ENCODE data around the gene PCED1B.
"Not testable (repeated sequence)": the region's sequence is repeated elsewhere in the genome, so short reads cannot be mapped to it uniquely, and the experiment has no call there.

PCED1B gene

DNA sequence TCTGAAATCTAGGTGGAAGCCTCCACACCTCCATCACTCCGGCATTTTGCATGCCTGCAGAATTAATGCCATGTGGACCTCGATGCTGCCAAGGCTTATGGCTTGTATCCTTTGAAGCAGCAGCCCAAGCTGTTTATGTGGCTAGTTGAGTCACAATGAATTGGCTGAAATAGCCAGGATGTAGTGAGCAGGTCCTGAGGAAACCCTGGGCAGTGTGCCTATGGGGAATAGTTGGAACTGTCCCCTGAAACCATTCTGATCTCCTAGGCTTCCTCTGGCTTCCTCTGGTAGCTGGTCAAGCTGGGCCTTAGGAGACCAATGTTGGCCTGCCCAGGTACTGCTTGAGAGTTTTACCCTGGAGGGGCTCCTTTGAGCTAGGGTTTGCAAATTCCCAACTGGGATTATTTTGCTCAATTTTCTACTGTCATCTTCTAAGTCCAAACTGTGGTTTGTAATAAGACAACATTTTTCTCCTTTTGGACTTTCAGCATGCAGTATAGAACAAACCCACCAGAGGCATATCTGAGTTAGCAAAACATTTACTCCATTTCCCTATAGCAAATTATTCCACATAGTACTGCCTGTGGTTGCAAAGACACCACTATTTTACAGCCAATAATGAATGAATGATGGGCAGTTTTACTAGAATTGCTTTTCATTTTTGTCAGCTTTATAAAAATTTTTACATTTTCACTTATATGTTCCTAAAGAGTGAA, 85.5 kb downstream of the PCED1B start:
- peak; percentile 36 for DNase-seq (ENCODE audit: low read depth)

DNA sequence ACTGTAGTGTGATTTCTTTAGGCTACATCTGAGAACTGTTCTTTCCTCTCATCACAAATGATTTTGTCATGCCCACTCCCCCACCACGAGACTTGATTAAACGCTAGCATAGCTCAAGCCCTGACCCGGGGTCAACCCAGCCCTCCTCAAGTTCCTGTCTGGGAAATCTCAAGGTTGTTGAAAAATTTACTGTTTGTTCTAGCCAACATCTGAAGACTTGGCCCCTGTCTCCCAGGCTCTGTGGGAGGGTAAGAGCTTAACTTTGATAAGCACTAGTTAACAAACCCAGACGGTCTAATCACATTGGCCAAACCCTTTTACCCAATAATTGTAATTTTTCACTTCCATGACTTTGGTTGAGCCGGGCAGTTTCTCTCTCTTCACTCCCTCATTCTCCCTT, 86.5 kb downstream of the PCED1B start:
- no peak for DNase-seq (ENCODE audit: low read depth)

DNA sequence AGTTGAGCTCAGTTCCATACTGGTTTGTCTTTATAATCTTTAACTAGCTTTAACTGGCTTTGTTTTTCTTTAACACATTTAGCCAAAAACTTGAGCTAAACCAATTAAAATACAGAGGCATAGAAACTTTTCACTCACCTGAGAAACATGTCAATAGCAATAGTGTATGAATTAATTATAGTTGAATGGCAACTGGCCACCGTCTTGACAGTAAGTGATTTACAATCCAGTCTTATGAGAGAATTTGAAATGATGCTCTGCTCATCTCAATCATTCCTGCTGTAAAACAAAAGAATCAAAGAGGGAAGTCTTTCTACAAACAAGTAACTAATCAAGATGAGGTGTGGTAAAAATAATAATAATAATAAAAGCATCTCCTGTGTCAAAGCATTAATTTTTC, 86.9 kb downstream of the PCED1B start:
- DNase-seq (ENCODE audit: low read depth): no peak

DNA sequence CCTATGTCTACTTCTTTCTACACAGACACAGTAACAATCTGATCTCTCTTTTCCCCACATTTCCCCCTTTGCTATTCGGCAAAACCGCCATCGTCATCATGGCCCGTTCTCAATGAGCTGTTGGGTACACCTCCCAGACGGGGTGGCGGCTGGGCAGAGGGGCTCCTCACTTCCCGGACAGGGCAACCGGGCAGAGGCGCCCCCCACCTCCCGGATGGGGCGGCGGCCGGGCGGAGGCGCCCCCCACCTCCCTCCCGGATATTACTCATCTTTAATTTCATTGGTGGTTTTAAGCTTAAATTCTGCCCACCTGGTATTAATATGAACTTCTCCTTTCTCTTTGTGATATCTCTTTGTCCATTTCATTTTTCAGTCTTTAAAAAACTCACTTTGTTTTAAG, 90.9 kb downstream of the PCED1B start:
- DNase-seq (ENCODE audit: low read depth): not testable (repeated sequence)

DNA sequence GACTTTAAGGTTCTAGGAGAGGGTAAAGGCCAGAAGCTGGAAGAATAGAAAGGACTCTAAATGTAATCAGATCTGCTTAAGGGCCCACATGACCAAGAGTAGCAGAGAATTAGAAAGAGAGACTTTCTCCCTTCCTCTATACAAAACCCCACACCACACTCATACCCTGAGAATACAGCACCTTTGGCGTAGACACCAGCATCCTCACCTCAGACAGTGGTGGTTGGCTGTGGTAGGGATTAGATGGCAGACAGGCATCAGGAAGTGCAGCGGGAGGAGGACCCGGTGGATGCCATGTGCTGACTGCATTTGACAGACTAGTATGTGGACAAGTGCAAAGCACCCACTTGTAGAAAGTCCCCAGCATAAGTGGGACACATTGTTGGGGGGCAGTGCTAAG, 98.6 kb downstream of the PCED1B start:
- DNase-seq (ENCODE audit: low read depth): no peak

DNA sequence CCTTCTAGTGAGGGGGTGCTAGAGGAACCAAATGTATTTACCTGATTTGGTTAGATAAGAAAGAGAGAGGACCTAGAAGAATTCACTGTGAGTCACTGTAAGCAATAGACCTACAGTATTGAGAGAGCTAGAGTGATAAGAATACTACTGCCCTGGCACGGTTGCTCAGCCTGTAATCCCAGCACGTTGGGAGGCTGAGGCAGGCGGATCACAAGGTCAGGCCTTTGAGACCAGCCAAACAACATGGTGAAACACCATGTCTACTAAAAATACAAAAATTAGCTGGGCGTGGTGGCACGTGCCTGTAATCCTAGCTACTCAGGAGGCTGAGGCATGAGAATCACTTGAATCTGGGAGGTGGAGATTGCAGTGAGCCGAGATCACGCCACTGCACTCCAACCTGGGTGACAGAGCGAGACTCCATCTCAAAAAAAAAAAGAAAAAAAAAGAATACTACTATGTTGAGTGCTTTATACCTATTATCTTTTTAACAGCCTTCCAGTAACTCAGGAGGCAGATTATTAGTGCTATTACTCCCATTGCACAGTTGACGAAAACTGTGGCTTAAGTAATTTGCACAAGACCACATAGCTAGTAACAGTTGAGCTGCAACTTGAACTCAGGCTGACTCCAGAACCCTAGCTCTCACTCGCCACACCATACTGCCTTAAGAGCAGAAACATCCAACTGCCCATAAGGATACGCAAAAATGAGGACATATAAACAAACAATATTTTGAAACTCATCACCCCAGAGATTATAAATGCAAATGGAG, 102.9 kb downstream of the PCED1B start:
- DNase-seq (ENCODE audit: low read depth): not testable (repeated sequence)

DNA sequence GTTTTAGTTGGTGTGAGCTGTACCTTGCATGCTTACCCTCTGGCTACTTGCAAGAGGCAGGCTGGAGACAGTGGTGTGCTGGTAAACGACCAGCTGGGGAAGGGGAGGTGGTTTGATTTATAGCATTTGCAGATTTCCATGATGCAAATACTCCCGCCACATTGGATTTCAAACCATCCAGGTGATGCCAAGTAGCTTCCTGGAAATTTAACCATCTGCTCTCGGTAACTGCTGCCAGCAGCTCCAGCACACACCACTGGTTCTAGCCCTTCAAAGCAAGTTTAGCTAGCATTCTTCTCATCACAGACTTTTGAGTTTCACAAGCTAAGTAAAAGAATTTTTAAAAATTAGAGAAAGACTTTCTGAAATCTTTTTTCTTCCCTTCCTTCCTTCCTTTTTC, 104.8 kb downstream of the PCED1B start:
- no peak for DNase-seq (ENCODE audit: low read depth)

DNA sequence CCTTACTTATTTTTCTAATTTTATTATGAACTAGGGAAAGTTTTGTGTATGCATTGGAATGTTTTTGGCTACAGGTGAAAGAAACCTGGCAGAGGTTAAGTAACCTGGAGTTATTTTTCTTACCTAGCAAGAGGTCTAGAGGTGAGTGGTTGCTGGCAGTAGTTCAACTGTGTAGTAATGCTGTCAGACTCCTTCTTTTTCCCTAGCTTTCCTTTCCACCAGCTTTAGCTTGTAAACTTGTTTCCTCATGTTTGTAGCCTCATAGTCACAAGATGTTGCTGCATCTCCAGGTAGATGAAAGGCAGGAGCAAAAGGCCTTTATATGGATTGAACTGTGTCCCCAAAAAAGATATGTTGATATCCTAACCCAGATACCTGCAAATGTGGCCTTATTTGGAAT, 105.4 kb downstream of the PCED1B start:
- DNase-seq (ENCODE audit: low read depth): no peak

DNA sequence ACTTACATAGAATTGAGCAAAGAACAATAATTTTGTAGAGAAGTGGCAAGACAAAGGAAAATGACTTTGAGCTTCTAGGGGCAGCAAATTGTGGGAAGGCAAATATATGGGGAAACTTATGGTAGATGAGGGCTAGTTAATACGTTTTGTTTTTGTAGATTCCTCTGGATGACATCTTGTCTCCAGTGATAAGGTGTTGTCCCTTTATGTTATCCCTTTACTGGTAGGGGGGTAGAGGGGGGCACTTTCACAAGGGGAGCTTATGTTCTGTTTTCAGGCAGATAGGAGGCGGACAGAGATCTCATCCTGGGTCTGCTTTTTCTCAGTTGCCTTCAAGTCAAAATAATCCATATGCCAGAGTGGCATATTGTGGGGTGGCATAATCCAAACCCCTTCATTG, 106.8 kb downstream of the PCED1B start:
- no peak for DNase-seq (ENCODE audit: low read depth)

DNA sequence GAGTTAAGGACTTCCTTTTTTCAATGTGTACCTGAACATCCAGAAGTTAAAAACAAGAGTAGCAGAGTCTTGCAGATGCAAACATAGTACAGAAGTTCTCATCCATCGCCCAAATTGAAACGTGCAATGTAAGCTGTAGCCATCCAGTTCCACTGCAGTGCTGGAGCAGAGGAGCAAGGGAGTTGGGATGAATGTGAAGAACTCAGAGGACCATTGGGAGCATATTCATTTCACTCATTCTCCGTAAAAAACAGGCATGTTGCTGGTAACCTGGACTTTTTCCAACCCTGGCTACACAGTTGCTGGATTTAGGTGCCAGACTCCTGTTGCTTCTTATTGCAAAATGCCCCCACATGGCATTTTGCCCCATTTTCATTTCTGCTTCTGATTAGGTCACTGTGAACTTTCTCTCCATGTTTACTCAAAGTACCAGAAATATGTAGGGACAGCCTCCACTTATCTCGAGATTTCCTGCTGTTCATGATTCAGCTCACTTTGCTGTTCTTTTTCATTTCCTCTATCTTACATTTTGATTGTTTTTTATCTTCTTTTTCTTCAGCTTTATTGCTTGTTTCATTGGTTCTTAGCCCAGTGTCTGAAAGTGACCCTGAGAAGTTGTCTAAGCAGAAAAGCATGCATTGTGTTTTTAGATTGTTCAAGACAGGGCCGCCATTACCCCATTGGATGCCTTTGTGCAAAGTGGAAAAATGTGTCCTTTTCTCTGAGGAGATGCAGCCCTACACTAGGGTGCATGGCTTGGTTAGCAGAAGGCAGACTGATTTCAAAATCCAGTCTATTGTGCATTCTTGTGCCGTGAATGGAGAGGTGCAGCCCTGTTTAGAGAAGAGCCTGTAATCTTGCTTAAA, 109.4 kb downstream of the PCED1B start:
- peak; percentile 57 for DNase-seq (ENCODE audit: low read depth)

DNA sequence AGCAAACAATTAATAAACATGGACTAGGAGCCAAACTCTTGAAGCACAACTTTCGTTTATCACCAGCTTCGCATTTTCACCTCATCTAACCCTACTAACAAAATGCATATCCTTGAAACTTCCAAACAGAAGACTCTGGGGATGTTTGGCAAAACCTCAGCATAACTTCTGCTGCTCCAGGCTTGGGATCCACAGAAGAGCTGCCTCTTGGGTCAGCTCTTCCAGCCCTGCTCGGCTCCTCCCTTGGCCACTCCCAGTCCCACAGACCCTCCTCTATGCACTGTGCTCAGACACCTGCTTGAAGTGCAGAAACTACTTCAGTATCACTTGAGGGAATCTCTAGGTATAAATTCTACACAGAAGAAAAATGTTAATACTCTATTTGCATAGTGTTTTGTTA, 110.3 kb downstream of the PCED1B start:
- no peak for DNase-seq (ENCODE audit: low read depth)

DNA sequence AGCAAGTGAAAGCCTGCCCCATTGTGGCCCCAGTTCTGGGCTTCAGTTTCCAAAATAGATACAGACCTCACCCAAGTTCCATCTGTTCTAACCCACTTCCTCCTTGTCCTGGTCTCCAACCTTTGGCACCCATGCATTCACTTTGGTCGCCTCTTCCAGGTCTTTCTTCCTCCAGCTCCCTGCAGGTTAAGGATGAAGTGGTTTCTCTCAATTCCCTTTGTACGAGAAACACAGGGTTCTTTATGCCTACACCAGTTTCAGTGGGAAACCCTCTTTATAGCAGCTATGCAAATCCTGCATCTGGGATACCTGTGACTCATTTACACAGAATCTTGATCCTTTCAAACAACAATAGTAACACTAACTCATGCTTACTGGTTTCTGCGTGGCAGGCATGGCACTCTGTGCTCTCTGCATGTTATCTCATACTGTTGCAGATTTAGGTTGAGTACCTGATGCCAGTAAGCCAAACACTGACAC, 110.9 kb downstream of the PCED1B start:
- no peak for DNase-seq (ENCODE audit: low read depth)

DNA sequence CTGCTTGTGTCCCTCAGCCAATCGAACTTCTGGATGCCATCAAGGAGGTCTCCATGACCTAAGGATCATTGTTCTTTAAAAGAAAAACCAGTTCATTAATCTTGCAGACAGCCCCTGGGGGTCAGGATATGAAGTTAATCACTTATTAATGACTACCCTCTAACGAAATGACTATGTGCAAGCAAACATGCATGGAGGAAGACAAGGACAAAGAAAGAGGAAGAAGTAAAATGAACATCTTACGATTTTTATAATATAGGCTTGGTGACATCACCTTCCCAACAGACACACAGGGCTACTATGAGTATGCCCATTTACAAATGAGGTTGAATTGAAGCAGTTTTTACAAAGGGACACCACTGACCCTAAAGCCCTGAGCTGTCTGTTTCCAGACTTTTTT, 111.5 kb downstream of the PCED1B start:
- no peak for DNase-seq (ENCODE audit: low read depth)

DNA sequence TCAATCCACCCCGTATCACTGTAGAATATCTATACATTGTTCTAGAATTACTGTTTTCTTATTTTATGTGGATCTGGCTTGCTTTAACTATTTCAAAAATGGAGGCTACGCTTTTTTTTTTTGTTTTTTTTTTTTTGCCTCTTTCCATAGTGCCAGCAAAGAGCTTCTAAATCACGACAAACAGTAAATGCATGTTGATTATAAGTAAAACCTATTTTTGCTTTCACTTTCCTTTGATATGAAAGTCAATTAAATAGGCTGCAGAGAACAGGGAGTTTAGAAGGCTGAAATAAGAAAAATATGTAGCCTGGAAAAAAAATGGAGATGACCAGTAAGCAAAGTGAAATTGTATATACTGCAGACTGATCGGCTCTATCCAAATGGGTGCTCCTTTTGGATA, 112.6 kb downstream of the PCED1B start:
- DNase-seq (ENCODE audit: low read depth): no peak

DNA sequence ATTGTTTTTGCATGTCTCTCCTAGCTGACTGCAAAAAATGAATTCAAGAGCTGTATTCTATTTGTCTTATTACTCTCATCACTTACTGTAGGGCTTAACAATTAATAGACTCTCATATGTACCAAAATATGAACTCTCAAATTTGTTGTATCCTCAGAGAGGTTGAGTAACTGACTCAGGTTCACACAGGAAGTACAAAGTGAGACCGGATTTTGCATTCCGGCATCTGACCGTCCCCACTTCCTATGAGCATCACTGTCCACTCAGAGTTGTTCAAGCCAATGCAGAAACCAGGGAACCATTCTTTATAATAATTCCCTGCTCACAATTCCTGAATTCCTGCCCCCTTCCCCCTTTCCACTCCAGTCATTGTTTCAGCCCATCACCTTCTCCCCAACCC, 113.6 kb downstream of the PCED1B start:
- DNase-seq (ENCODE audit: low read depth): no peak

DNA sequence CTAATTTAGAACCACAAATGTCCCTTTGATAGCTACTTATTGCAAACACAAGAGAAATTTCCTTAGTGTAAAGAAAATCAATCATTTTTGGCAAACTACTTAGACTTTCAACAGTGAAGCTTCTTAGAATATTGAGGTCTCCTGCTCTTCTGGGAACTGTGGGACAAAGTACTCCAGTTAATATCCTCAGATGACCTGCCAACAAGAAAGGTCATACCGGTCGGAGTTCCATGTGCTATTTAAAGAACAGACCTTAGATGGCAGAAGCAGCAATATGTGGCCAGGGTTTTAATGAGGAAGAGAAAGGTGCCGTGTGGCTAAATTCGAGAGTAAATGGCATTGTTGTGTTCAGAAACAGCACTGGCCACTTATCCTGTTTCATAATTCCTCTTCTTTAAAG, 115.1 kb downstream of the PCED1B start:
- no peak for DNase-seq (ENCODE audit: low read depth)

DNA sequence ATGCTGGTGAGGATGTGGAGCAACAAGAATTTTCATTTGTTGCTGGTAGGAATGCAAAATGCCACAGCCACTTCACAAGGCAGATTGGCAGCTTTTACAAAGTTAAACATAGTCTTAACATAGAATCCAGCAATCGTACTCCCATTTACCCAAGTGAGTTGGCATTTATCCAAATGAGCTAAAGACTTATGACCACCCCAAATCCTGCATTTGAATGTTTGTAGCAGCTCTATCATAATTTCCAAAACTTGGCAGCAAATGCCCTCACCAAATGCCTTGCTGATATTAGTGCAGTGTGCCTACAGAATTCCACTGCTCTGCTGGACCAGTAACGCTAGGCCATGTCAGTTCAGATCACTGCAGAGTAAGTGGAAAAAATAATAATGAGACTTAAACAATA, 121.0 kb downstream of the PCED1B start:
- DNase-seq (ENCODE audit: low read depth): no peak

DNA sequence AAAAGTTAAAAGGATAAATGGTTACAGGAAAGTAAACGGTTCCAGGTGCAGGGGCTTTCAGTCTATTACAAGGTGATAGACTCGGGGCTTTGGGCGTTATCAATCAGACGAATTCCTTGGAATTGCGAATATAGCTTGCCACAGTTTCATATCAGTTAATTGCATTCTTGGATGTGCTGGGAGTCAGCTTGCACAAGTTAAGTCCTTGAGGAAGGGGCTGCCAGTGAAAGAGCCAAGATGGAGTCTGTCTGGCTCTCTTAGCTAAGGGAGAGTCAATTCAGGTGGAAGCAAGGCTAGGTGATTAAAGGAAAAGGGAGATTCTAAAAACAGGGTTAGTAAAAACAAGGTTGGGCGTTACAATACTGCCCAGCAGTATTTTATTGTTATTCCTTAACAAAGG, 121.8 kb downstream of the PCED1B start:
- not testable (repeated sequence) for DNase-seq (ENCODE audit: low read depth)

DNA sequence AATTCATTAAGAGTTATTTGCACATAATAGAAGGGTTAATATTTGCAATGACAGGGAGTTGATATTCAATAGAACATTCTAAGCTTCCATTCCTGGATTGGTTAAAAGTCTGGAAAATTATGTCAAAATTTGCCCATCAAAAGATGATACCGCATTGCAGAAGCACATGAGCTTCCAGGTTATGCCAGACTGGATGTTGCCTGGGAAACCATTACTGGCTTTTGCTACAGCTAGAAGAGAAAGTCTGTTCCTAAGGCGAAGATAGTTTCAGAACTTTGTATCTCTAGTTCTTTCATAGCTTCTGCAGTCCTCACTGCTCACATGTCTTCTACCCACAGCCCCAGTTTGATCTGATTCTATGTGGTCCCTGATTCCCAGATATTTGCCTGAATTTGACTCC, 122.8 kb downstream of the PCED1B start:
- DNase-seq (ENCODE audit: low read depth): no peak

DNA sequence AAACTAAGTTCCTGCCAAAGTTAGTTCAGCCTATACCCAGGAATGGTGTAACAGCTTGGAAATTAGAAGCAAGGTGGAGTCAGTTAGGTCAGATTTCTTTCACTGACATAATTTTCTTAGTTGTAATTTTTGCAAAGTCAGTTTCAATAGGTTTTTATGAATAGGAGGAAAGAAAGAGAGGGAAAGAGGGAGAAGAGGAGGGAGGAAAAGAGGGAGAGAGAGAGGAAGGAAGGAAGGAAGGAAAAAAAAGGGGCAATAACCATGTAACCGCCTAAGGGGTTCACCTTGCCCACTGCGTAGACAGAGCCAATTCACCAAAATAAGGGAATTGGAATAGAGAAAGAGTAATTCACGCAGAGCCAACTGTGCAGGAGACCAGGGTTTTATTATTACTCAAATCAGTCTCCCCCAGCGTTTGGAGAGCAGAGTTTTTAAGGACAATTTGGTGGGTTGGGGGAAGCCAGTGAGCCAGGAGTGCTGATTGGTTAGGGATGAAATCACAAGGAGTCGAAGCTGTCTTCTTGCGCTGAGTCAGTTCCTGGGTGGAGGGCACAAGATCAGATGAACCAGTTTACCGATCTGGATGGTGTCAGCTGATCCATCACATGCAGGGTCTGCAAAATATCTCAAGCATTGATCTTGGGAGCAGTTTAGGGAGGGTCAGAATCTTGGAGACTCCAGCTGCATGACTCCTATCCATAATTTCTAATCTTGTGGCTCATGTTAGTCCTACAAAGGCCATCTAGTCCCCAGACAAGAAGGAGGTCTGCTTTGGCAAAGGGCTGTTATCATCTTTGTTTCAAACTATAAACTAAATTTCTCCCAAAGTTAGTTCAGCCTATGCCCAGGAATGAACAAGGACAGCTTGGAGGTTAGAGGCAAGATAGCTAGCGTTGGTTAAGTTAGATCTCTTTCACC, 126.4 kb downstream of the PCED1B start:
- DNase-seq (ENCODE audit: low read depth): no peak
